ENCODE data around the gene ADARB1. TPM values are rescaled to one million over a fixed set of nuclear protein-coding genes. Genes with fewer than 3 reads are reported as not detected.

The ADARB1 gene
- total RNA-seq, 4 donors from 2014 or later, result 3.4 to 15.6 (median 5.7) TPM

DNA sequence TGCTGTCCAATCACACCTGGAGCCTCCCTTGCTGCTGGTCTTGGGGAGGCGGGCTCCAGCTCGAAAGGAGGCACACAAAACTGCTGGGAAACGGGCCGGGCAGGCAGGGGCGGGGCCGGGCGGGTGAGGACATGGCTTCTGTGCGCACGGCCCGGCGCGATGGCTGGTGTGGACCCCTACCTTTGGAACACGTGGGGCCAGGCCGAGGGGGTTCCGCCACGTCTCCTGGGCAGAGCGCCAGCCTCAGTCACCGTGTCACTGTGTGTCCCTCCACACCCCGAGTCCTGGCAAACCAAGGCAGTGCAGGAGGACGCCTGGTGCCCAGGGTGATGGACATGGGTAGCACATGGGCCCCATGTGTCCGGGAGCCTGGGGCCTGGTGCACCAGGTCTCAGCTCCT, 42.0 kb upstream of the ADARB1 start:
- peak overlapping the region; percentile 65 to 85 (median 72) for H3K27ac ChIP-seq
- intact Hi-C loops (cut with DNase I), result no loop called here
- no peak overlapping the region for H3K4me3 ChIP-seq
- peaks cover 4 to 61% (median 51%) of the 10 kb centered on the region in 3 donors for H3K4me1 ChIP-seq
- TF ChIP-seq, protein P1, sequence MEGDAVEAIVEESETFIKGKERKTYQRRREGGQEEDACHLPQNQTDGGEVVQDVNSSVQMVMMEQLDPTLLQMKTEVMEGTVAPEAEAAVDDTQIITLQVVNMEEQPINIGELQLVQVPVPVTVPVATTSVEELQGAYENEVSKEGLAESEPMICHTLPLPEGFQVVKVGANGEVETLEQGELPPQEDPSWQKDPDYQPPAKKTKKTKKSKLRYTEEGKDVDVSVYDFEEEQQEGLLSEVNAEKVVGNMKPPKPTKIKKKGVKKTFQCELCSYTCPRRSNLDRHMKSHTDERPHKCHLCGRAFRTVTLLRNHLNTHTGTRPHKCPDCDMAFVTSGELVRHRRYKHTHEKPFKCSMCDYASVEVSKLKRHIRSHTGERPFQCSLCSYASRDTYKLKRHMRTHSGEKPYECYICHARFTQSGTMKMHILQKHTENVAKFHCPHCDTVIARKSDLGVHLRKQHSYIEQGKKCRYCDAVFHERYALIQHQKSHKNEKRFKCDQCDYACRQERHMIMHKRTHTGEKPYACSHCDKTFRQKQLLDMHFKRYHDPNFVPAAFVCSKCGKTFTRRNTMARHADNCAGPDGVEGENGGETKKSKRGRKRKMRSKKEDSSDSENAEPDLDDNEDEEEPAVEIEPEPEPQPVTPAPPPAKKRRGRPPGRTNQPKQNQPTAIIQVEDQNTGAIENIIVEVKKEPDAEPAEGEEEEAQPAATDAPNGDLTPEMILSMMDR (IDR thresholded peaks at IDR 0.05), result no peak
- no peak for TF ChIP-seq POLR2A (IDR thresholded peaks at IDR 0.05)
- H3K36me3 ChIP-seq, result no peaks in the 10 kb centered on the region
- H3K27me3 ChIP-seq, result peaks cover 0 to 36% (median 0%) of the 10 kb centered on the region in 4 donors
- DNase-seq, result no peak
- WGBS, 2 donors, result 80 to 100% methylated on average over 1 of the region's 21 CpGs
- H3K9me3 ChIP-seq, result peaks cover 0 to 14% (median 10%) of the 10 kb centered on the region in 3 donors

DNA sequence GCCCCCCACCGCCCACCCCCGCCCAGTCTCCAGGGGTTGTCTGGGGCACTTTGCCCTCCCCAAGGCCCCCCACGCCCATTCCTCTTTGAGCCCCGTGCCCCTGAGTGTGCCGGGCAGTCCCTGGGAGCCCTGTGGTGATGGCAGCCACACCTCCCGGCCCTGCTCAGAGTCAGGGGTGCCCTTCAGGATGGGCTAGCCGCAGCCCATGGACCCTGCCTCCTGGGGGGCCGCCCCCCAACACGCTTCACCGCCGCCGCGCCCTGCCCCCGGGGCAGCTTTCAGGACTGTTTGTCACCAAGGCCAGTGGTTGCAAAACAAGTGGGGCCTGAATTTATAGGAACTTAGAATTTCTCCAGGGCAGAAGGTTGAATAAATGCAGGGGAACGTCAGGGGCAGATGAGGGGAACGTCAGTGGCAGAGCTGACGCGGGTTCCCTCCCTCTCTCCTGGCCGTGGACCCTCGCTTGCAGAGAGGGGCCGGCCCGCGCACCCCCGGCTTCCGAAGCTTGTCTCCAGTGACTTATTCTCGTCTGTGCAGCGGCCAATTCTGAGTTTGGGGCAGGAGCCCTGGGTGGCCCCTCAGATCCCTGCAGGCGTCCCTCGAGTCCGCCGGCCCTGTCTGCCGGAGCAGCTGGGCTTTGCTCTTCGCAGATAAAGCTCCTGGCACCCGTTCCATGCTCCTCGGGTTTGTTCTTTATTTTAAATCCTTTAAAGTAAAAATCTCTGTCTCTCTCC, 41.2 kb upstream of the ADARB1 start:
- Histone ChIP-seq H3K9me3 (peaks cover 0 to 14% (median 10%) of the 10 kb centered on the region in 3 donors), H3K4me1 (peaks cover 4 to 61% (median 51%) of the 10 kb centered on the region in 3 donors), H3K27me3 (peaks cover 0 to 36% (median 0%) of the 10 kb centered on the region in 4 donors), H3K4me3 (no peak overlapping the region), H3K36me3 (no peaks in the 10 kb centered on the region), H3K27ac (peak overlapping the region; percentile 65 to 85 (median 72))
- intact Hi-C loops (cut with DNase I), result no loop called here
- TF ChIP-seq POLR2A (IDR thresholded peaks at IDR 0.05), result no peak
- TF ChIP-seq, protein P1 (IDR thresholded peaks at IDR 0.05), result no peak
- DNase-seq, result no peak
- WGBS, 2 donors, result 65 to 77% methylated on average over 20 to 21 of the region's 35 CpGs

DNA sequence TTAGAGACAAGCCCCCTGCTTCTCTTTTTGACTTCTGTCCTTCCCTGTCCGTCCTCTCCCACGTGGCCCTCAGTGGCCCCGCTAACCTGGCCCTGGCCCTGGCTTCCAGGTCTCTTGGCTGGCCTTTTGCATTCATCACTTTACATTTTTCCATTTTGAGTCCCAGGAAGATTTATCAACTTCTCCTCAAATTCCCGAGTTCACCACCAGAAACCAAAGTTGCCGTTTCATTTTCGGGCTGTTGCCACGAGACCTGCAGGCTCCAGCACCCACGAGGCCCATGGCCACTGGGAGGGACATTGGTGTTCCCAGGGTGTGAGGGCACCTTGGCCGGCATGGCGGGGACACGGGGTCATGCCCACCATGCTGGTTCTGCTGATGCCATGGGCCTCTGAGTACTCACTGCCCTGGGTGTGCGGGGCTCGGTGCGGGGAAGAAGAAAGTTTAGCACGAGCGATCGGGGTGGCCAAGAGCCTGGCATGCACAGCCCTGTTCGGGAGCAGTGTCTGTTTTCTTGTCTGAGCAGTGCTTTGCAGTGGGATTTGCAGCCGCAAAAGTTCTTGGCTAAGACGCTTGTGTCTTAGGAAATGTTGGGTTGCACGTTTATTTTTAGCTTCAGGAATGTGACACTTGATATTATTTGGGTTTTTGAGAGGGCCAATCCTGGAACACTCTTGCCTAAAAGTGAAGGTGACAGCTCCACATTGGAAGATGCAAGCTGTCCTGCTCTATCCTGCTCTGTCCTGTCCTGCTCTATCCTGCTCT, 40.4 kb upstream of the ADARB1 start:
- Histone ChIP-seq H3K4me3 (peak overlapping the region in 1 of 4 donors; percentile 9), H3K27me3 (peaks cover 0 to 36% (median 0%) of the 10 kb centered on the region in 4 donors), H3K36me3 (no peaks in the 10 kb centered on the region), H3K9me3 (peaks cover 0 to 14% (median 10%) of the 10 kb centered on the region in 3 donors), H3K4me1 (peaks cover 4 to 61% (median 51%) of the 10 kb centered on the region in 3 donors), H3K27ac (peak overlapping the region; percentile 65 to 85 (median 74))
- WGBS, 2 donors, result 48 to 56% methylated on average over 18 to 19 of the region's 21 CpGs
- DNase-seq, result no peak
- intact Hi-C loops (cut with DNase I), result no loop called here
- TF ChIP-seq, protein P1 (IDR thresholded peaks at IDR 0.05), result no peak
- no peak for TF ChIP-seq POLR2A (IDR thresholded peaks at IDR 0.05)

DNA sequence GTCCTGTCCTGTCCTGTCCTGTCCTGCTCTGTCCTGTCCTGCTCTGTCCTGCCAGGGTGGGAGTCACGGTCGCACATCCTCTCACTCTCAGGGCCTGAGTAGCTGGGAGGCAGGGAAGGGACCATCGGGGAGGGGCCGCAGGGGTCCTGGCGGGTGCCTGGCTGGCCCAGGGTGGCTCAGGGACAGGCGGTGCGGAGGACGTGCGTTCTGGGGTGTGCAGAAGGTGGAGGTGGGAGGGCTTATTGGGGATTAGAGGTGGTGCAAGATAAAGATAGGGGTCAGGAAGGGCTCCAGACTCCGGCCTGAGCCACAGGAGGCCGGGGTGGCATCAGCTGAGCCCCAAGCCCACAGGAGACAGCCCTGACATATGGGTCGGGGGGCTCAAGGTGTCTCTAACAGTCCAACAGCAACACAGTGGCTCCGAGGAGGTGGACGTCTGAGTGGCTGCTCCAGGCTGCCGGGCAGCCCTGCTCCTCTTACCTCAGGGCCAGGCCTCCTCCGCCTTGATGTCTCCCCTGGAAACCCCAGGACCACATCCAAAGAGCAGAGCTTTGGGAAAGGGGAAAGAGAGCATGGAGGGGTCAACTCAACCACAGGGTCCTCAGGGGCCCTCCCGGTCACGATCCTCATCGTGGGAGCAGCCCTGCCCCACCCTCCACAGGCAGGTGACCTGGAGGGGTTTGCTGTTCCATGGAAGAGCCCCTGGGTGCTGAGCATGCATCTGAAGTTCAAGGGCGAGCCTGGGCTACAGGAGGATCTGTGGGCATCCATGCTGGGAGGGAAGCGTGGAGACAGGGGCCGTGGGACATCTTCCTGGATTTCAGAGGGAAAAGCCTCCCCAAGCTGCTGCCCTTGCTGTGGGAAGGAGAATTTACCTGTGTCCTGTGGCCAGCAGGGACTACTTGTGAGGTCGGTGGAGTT, 39.6 kb upstream of the ADARB1 start:
- H3K36me3 ChIP-seq, result no peaks in the 10 kb centered on the region
- H3K27ac ChIP-seq, result peak overlapping the region in 3 of 4 donors; percentile 71 to 85 (median 78)
- no peak overlapping the region for H3K4me3 ChIP-seq
- peaks cover 4 to 56% (median 52%) of the 10 kb centered on the region in 3 donors for H3K4me1 ChIP-seq
- TF ChIP-seq POLR2A (IDR thresholded peaks at IDR 0.05), result no peak
- TF ChIP-seq, protein P1 (IDR thresholded peaks at IDR 0.05), result no peak
- H3K27me3 ChIP-seq, result peaks cover 0 to 31% (median 0%) of the 10 kb centered on the region in 4 donors
- peaks cover 0 to 14% (median 10%) of the 10 kb centered on the region in 3 donors for H3K9me3 ChIP-seq
- 79 to 80% methylated on average over 11 to 15 of the region's 23 CpGs for WGBS, 2 donors
- no peak for DNase-seq
- intact Hi-C loops (cut with DNase I), result no loop called here
